Astrocyte (in vitro differentiated cells and primary cell): Measurements from ENCODE around the gene PRRG1.

ENCODE experiments used
- EZH2 ChIP-seq: IDR thresholded peaks from 2 replicates; pipeline ENCODE4 v1.6.1; 2012; ENCODE audit warnings: mild to moderate bottlenecking, low read length, inconsistent platforms; ENCODE audit not compliant: insufficient read depth
- TF ChIP-seq, protein P1 (sequence below): IDR thresholded peaks from 2 replicates; pipeline ENCODE4 v1.5.1; 2011; ENCODE audit warnings: low read depth, mild to moderate bottlenecking, inconsistent platforms, low read length, moderate library complexity; ENCODE audit not compliant: insufficient read depth

DNA sequence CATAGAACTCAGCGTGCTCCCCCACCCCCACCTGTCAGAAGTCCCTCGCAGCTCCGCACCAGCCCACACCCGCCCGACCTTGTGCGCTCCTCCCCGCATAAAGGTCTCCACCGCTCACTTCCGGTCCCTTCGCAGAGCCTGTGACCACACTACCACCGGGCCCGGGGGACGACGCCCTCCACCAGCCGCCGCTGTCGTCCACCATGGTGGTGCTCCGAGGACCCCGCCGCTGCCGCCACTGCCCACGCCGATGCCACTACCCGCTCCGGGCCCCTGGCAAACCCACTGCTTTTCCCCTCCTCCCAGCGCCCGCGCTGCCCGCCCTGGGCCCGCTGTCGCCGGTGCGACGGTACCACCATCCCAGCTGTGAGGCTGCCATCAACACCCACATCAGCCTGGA, 142.5 kb downstream of the PRRG1 start:
- TF ChIP-seq, protein P1, sequence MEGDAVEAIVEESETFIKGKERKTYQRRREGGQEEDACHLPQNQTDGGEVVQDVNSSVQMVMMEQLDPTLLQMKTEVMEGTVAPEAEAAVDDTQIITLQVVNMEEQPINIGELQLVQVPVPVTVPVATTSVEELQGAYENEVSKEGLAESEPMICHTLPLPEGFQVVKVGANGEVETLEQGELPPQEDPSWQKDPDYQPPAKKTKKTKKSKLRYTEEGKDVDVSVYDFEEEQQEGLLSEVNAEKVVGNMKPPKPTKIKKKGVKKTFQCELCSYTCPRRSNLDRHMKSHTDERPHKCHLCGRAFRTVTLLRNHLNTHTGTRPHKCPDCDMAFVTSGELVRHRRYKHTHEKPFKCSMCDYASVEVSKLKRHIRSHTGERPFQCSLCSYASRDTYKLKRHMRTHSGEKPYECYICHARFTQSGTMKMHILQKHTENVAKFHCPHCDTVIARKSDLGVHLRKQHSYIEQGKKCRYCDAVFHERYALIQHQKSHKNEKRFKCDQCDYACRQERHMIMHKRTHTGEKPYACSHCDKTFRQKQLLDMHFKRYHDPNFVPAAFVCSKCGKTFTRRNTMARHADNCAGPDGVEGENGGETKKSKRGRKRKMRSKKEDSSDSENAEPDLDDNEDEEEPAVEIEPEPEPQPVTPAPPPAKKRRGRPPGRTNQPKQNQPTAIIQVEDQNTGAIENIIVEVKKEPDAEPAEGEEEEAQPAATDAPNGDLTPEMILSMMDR: no peak
- TF ChIP-seq EZH2: no peak
